CD4-positive, CD25-positive, alpha-beta regulatory T cell (primary cell): Measurements from ENCODE around the gene DNER. TPM values are rescaled to one million over a fixed set of nuclear protein-coding genes. Genes with fewer than 3 reads are reported as not detected.

Experiments
- ATAC-seq, 2 donors: fragments of 150-1000 bp; cut with Tn5 transposase; one replicate each; pipeline ENCODE4 v1.10.0; 2021; ENCODE audit warnings: low read depth in 2 of 2, moderate number of reproducible peaks in 2 of 2, moderate library complexity in 1 of 2
- DNase-seq, 3 donors: peaks; one replicate each; pipeline versions ENCODE4 v3.0.0 to v3.0.0-alpha.2; 2012 to 2022; ENCODE audit warnings: mixed read lengths in 1 of 3
- H3K27ac ChIP-seq: one replicate; pipeline ENCODE4 v1.7.0; 2013; ENCODE audit warnings: mild to moderate bottlenecking, low read length; ENCODE audit not compliant: insufficient read depth, poor library complexity, severe bottlenecking
- H3K27me3 ChIP-seq: one replicate; pipeline ENCODE4 v1.7.0; 2013; ENCODE audit warnings: low read length; ENCODE audit not compliant: control insufficient read depth, insufficient read depth
- H3K36me3 ChIP-seq: one replicate; pipeline ENCODE4 v1.7.0; 2013; ENCODE audit warnings: mild to moderate bottlenecking, low read length, moderate library complexity; ENCODE audit not compliant: control insufficient read depth, insufficient read depth
- H3K4me1 ChIP-seq: 2 replicates; pipeline ENCODE4 v1.7.0; 2013; ENCODE audit warnings: mild to moderate bottlenecking, low read length; ENCODE audit not compliant: insufficient read depth, control insufficient read depth, poor library complexity, severe bottlenecking
- H3K4me3 ChIP-seq: one replicate; pipeline ENCODE4 v1.7.0; 2013; ENCODE audit warnings: low read depth, mild to moderate bottlenecking, low read length, moderate library complexity
- H3K9me3 ChIP-seq, 2 experiments: 1 replicate in 1 of 2; 2 replicates in 1 of 2; pipeline ENCODE4 v1.7.0; 2013; ENCODE audit warnings: low read length in 2 of 2, mild to moderate bottlenecking in 1 of 2, moderate library complexity in 1 of 2; ENCODE audit not compliant: control insufficient read depth in 2 of 2
- H3K27ac Mint-ChIP-seq, 3 donors: one replicate each; pipeline ENCODE4 v1.8.0; 2020 to 2022; ENCODE audit warnings: mild to moderate bottlenecking in 3 of 3, mixed read lengths in 3 of 3, moderate library complexity in 2 of 3
- H3K27me3 Mint-ChIP-seq: one replicate; pipeline ENCODE4 v1.8.0; 2022; ENCODE audit warnings: mild to moderate bottlenecking, mixed read lengths
- H3K36me3 Mint-ChIP-seq: one replicate; pipeline ENCODE4 v1.8.0; 2020; ENCODE audit warnings: mixed read lengths
- H3K4me1 Mint-ChIP-seq, 4 donors: one replicate each; pipeline ENCODE4 v1.8.0; 2020 to 2022; ENCODE audit warnings: mixed read lengths in 4 of 4, mild to moderate bottlenecking in 1 of 4
- H3K4me3 Mint-ChIP-seq, 4 donors: one replicate each; pipeline ENCODE4 v1.8.0; 2020 to 2022; ENCODE audit warnings: mild to moderate bottlenecking in 4 of 4, mixed read lengths in 4 of 4, moderate library complexity in 3 of 4
- H3K9me3 Mint-ChIP-seq, 7 donors: one replicate each; pipeline ENCODE4 v1.8.0; 2020 to 2022; ENCODE audit warnings: mixed read lengths in 7 of 7, mild to moderate bottlenecking in 3 of 7, moderate library complexity in 2 of 7
- polyA plus RNA-seq, 4 donors: library from polyadenylated mRNA; unstranded; fragments of 300-500 nt; fragmentation: Illumina TruSeq; gene quantifications; one replicate each; pipeline ENCODE4 v1.2.3, GENCODE V29; 2021
- total RNA-seq: library from RNA; stranded (reverse); gene quantifications from one replicate; pipeline ENCODE4 v1.2.3, GENCODE V29; 2022

Gene DNER
- total and polyA plus RNA-seq, 5 donors from 2014 or later: 0.23 TPM; not detected in 4

GRCh38 chr2:229675569-229675968 lies 38.8 kb downstream of the DNER start:
- H3K27ac ChIP-seq: no peak overlapping the region
- H3K9me3 Mint-ChIP-seq: peaks cover 0 to 1% (median 0%) of the 10 kb centered on the region in 7 donors

GRCh38 chr2:229674830-229675530 lies 39.4 kb downstream of the DNER start:
- no peak for DNase-seq
- H3K4me1 ChIP-seq: no peaks in the 10 kb centered on the region
- H3K27ac ChIP-seq: no peak overlapping the region
- Mint-ChIP-seq H3K4me1 (no peaks in the 10 kb centered on the region), H3K27me3 (peaks cover 24% of the 10 kb centered on the region), H3K36me3 (no peaks in the 10 kb centered on the region), H3K4me3 (no peak overlapping the region), H3K9me3 (peaks cover 0 to 1% (median 0%) of the 10 kb centered on the region in 7 donors), H3K27ac (no peak overlapping the region)
- ATAC-seq: no peak
- no peak overlapping the region for H3K4me3 ChIP-seq
- H3K36me3 ChIP-seq: no peaks in the 10 kb centered on the region
- H3K9me3 ChIP-seq: no peaks in the 10 kb centered on the region
- H3K27me3 ChIP-seq: peaks cover 14% of the 10 kb centered on the region

More at GRCh38 chr2:229675569-229675968, 38.8 kb downstream of the DNER start:
- Histone ChIP-seq H3K4me1 (no peaks in the 10 kb centered on the region), H3K9me3 (no peaks in the 10 kb centered on the region), H3K27me3 (peaks cover 11% of the 10 kb centered on the region), H3K36me3 (no peaks in the 10 kb centered on the region), H3K4me3 (no peak overlapping the region)
- Mint-ChIP-seq H3K4me1 (no peaks in the 10 kb centered on the region), H3K4me3 (no peak overlapping the region), H3K27ac (no peak overlapping the region), H3K36me3 (no peaks in the 10 kb centered on the region), H3K27me3 (peaks cover 29% of the 10 kb centered on the region)
- ATAC-seq: no peak
- DNase-seq: no peak

- Mint-ChIP-seq H3K4me3 (no peak overlapping the region), H3K27ac (no peak overlapping the region), H3K9me3 (peaks cover 0 to 1% (median 0%) of the 10 kb centered on the region in 7 donors), H3K4me1 (no peaks in the 10 kb centered on the region), H3K27me3 (peaks cover 18% of the 10 kb centered on the region), H3K36me3 (no peaks in the 10 kb centered on the region)
- Histone ChIP-seq H3K4me3 (no peak overlapping the region), H3K9me3 (no peaks in the 10 kb centered on the region), H3K4me1 (no peaks in the 10 kb centered on the region), H3K27me3 (peaks cover 14% of the 10 kb centered on the region), H3K27ac (no peak overlapping the region), H3K36me3 (no peaks in the 10 kb centered on the region)
- ATAC-seq (no peak), DNase-seq (no peak)
These were observed 40.7 kb downstream of the DNER start for GRCh38 chr2:229673676-229674075.

GRCh38 chr2:229672021-229672420 lies 42.3 kb downstream of the DNER start:
- peaks cover 0 to 1% (median 0%) of the 10 kb centered on the region in 7 donors for H3K9me3 Mint-ChIP-seq
- ATAC-seq: no peak
- peaks cover 5% of the 10 kb centered on the region for H3K27me3 Mint-ChIP-seq

GRCh38 chr2:229669841-229670240 lies 44.5 kb downstream of the DNER start:
- Mint-ChIP-seq H3K9me3 (peaks cover 0 to 1% (median 0%) of the 10 kb centered on the region in 7 donors), H3K36me3 (no peaks in the 10 kb centered on the region), H3K4me1 (no peaks in the 10 kb centered on the region), H3K4me3 (no peak overlapping the region), H3K27ac (no peak overlapping the region), H3K27me3 (peaks cover 5% of the 10 kb centered on the region)
- no peak overlapping the region for H3K4me3 ChIP-seq
- peaks cover 8% of the 10 kb centered on the region for H3K27me3 ChIP-seq
- DNase-seq (no peak), ATAC-seq (no peak)
- no peak overlapping the region for H3K27ac ChIP-seq
- H3K4me1 ChIP-seq: no peaks in the 10 kb centered on the region
- H3K36me3 ChIP-seq: no peaks in the 10 kb centered on the region
- H3K9me3 ChIP-seq: no peaks in the 10 kb centered on the region

More at GRCh38 chr2:229672021-229672420, 42.3 kb downstream of the DNER start:
- Mint-ChIP-seq H3K27ac (no peak overlapping the region), H3K4me1 (no peaks in the 10 kb centered on the region), H3K36me3 (no peaks in the 10 kb centered on the region), H3K4me3 (no peak overlapping the region)
- no peak overlapping the region for H3K4me3 ChIP-seq
- no peak for DNase-seq
- no peaks in the 10 kb centered on the region for H3K4me1 ChIP-seq
- H3K9me3 ChIP-seq: no peaks in the 10 kb centered on the region
- H3K36me3 ChIP-seq: no peaks in the 10 kb centered on the region
- no peak overlapping the region for H3K27ac ChIP-seq
- peaks cover 8% of the 10 kb centered on the region for H3K27me3 ChIP-seq

- Mint-ChIP-seq H3K27ac (no peak overlapping the region), H3K4me3 (no peak overlapping the region), H3K36me3 (no peaks in the 10 kb centered on the region), H3K9me3 (peaks cover 0 to 1% (median 0%) of the 10 kb centered on the region in 7 donors), H3K4me1 (no peaks in the 10 kb centered on the region), H3K27me3 (peaks cover 12% of the 10 kb centered on the region)
- H3K27me3 ChIP-seq: peaks cover 8% of the 10 kb centered on the region
- no peak overlapping the region for H3K27ac ChIP-seq
- H3K9me3 ChIP-seq: no peaks in the 10 kb centered on the region
- H3K4me3 ChIP-seq: no peak overlapping the region
- ATAC-seq: no peak
- H3K36me3 ChIP-seq: no peaks in the 10 kb centered on the region
- no peak for DNase-seq
- H3K4me1 ChIP-seq: no peaks in the 10 kb centered on the region
These were observed 47.5 kb downstream of the DNER start for GRCh38 chr2:229666811-229667210.

- Mint-ChIP-seq H3K4me3 (no peak overlapping the region), H3K27ac (no peak overlapping the region), H3K9me3 (peaks cover 0 to 2% (median 0%) of the 10 kb centered on the region in 7 donors), H3K36me3 (no peaks in the 10 kb centered on the region), H3K4me1 (no peaks in the 10 kb centered on the region), H3K27me3 (peaks cover 13% of the 10 kb centered on the region)
- DNase-seq (no peak), ATAC-seq (no peak)
- Histone ChIP-seq H3K4me1 (no peaks in the 10 kb centered on the region), H3K27me3 (peaks cover 4% of the 10 kb centered on the region), H3K36me3 (no peaks in the 10 kb centered on the region), H3K4me3 (no peak overlapping the region), H3K9me3 (no peaks in the 10 kb centered on the region), H3K27ac (no peak overlapping the region)
These were observed 49.2 kb downstream of the DNER start for GRCh38 chr2:229665158-229665557.

GRCh38 chr2:229661478-229661877 lies 52.9 kb downstream of the DNER start:
- Histone ChIP-seq H3K4me3 (no peak overlapping the region), H3K36me3 (no peaks in the 10 kb centered on the region), H3K9me3 (no peaks in the 10 kb centered on the region), H3K27ac (no peak overlapping the region), H3K4me1 (no peaks in the 10 kb centered on the region), H3K27me3 (peaks cover 7% of the 10 kb centered on the region)
- no peaks in the 10 kb centered on the region for H3K36me3 Mint-ChIP-seq
- H3K27ac Mint-ChIP-seq: no peak overlapping the region
- H3K9me3 Mint-ChIP-seq: peaks cover 0 to 4% (median 0%) of the 10 kb centered on the region in 7 donors
- peaks cover 17% of the 10 kb centered on the region for H3K27me3 Mint-ChIP-seq
- H3K4me3 Mint-ChIP-seq: no peak overlapping the region
- DNase-seq (no peak), ATAC-seq (no peak)
- no peaks in the 10 kb centered on the region for H3K4me1 Mint-ChIP-seq
